DMS 273 (cell line): Measurements from ENCODE around the gene GRPEL1.

Experiments used
- DNase-seq: peaks from one replicate; lab custom pipeline; 2025; ENCODE audit not compliant: unreplicated experiment; lab: John Stamatoyannopoulos, UW

Gene GRPEL1

GRCh38 chr4:7025040-7025602 is 42.7 kb downstream of the GRPEL1 start:
- DNase-seq, result no peak

GRCh38 chr4:7024336-7024890 is 43.5 kb downstream of the GRPEL1 start:
- DNase-seq, result no peak

GRCh38 chr4:7023901-7024300 is 44.0 kb downstream of the GRPEL1 start:
- no peak for DNase-seq

GRCh38 chr4:7023486-7023885 is 44.4 kb downstream of the GRPEL1 start:
- no peak for DNase-seq

- no peak for DNase-seq
Measured at GRCh38 chr4:7021930-7022664, 45.8 kb downstream of the GRPEL1 start.

- DNase-seq, result no peak
Measured at GRCh38 chr4:7021355-7021754, 46.5 kb downstream of the GRPEL1 start.

GRCh38 chr4:7020856-7021255 is 47.0 kb downstream of the GRPEL1 start:
- DNase-seq, result no peak

- no peak for DNase-seq
Measured at GRCh38 chr4:7020290-7020689, 47.6 kb downstream of the GRPEL1 start.

GRCh38 chr4:7019367-7019766 is 48.5 kb downstream of the GRPEL1 start:
- no peak for DNase-seq

- no peak for DNase-seq
Measured at GRCh38 chr4:7018281-7018680, 49.6 kb downstream of the GRPEL1 start.

- DNase-seq, result no peak
Measured at GRCh38 chr4:7017446-7018048, 50.3 kb downstream of the GRPEL1 start.

GRCh38 chr4:7016512-7016911 is 51.4 kb downstream of the GRPEL1 start:
- no peak for DNase-seq

GRCh38 chr4:7016086-7016485 is 51.8 kb downstream of the GRPEL1 start:
- no peak for DNase-seq

GRCh38 chr4:7015383-7016035 is 52.4 kb downstream of the GRPEL1 start:
- no peak for DNase-seq

- no peak for DNase-seq
Measured at GRCh38 chr4:7014815-7015214, 53.0 kb downstream of the GRPEL1 start.

GRCh38 chr4:7013175-7013574 is 54.7 kb downstream of the GRPEL1 start:
- DNase-seq, result no peak

- no peak for DNase-seq
Measured at GRCh38 chr4:7009564-7009963, 58.3 kb downstream of the GRPEL1 start.
